IPS-18c (cell line): ENCODE data around the gene PAGE5.

Experiments used
- H3K4me3 ChIP-seq: 2 replicates; pipeline ENCODE4 v1.7.0; 2013; ENCODE audit warnings: low read depth, mild to moderate bottlenecking, low read length, moderate library complexity; ENCODE audit not compliant: insufficient read depth
- H3K9me3 ChIP-seq: one replicate; pipeline ENCODE4 v1.6.1; 2013; ENCODE audit warnings: mild to moderate bottlenecking, low read length, moderate library complexity; ENCODE audit not compliant: control insufficient read depth, insufficient read depth

Gene PAGE5

GRCh38 chrX:55220119-55220794 is at the start of gene PAGE5:
Gene PAGE5, plus strand, starts transcription at chrX:55220346. Its CDS starts 1,037 bp downstream, at chrX:55221383.
- no peak within 1 kb of the TSS for H3K4me3 ChIP-seq
- H3K9me3 ChIP-seq = peaks cover 5% of the 10 kb centered on the region

- no peaks in the 10 kb centered on the region for H3K9me3 ChIP-seq
- no peak overlapping the region for H3K4me3 ChIP-seq
Measured at GRCh38 chrX:55187281-55187680, 32.9 kb upstream of the PAGE5 start.

GRCh38 chrX:55196688-55197087 is 23.5 kb upstream of the PAGE5 start:
- peaks cover 6% of the 10 kb centered on the region for H3K9me3 ChIP-seq
- no peak overlapping the region for H3K4me3 ChIP-seq

- peaks cover 3% of the 10 kb centered on the region for H3K9me3 ChIP-seq
- no peak overlapping the region for H3K4me3 ChIP-seq
Measured at GRCh38 chrX:55201930-55202579, 18.1 kb upstream of the PAGE5 start.

- H3K9me3 ChIP-seq = peaks cover 12% of the 10 kb centered on the region
- H3K4me3 ChIP-seq = no peak overlapping the region
Measured at GRCh38 chrX:55206162-55206941, 13.8 kb upstream of the PAGE5 start.

GRCh38 chrX:55210931-55211677 is 9.0 kb upstream of the PAGE5 start:
- peaks cover 9% of the 10 kb centered on the region for H3K9me3 ChIP-seq
- no peak overlapping the region for H3K4me3 ChIP-seq

GRCh38 chrX:55213381-55213780 is 6.8 kb upstream of the PAGE5 start:
- Histone ChIP-seq H3K4me3 (no peak overlapping the region), H3K9me3 (peaks cover 9% of the 10 kb centered on the region)

GRCh38 chrX:55240788-55241340 is 20.7 kb downstream of the PAGE5 start:
- H3K9me3 ChIP-seq = peaks cover 9% of the 10 kb centered on the region
- H3K4me3 ChIP-seq = no peak overlapping the region

GRCh38 chrX:55253528-55253927 is 33.4 kb downstream of the PAGE5 start:
- Histone ChIP-seq H3K4me3 (no peak overlapping the region), H3K9me3 (peaks cover 2% of the 10 kb centered on the region)

GRCh38 chrX:55260806-55261205 is 40.7 kb downstream of the PAGE5 start:
- H3K4me3 ChIP-seq = no peak overlapping the region
- H3K9me3 ChIP-seq = peaks cover 4% of the 10 kb centered on the region

GRCh38 chrX:55264816-55265215 is 44.7 kb downstream of the PAGE5 start, which contains the start of gene PAGE3:
Gene PAGE3, minus strand, starts transcription at chrX:55264916. Its CDS starts 1,013 bp downstream, at chrX:55263903.
- no peak within 1 kb of the TSS for H3K4me3 ChIP-seq
- H3K9me3 ChIP-seq = peaks cover 16% of the 10 kb centered on the region
